Tibial nerve (tissue), 3 donors: ENCODE data around the gene SMTNL1.

ENCODE experiments used
- POLR2A ChIP-seq, 2 donors: fragments of 450-650 bp; IDR thresholded peaks; one replicate each; pipeline ENCODE4 v1.6.1; 2017; ENCODE audit warnings: antibody characterized with exemption in 2 of 2, mild to moderate bottlenecking in 2 of 2, moderate library complexity in 2 of 2
- TF ChIP-seq, protein P1 (sequence below), 5 experiments: fragments of 200-600 bp in 3 of 5; fragments of 450-650 bp in 2 of 5; sonication (generic) in 3 of 5; IDR thresholded peaks; one replicate each; pipeline ENCODE4 v1.5.1; 2016 to 2019; ENCODE audit warnings: antibody characterized with exemption in 5 of 5, mild to moderate bottlenecking in 3 of 5, moderate library complexity in 2 of 5

- TF ChIP-seq POLR2A (IDR thresholded peaks at IDR 0.05) = no peak
- TF ChIP-seq, protein P1, sequence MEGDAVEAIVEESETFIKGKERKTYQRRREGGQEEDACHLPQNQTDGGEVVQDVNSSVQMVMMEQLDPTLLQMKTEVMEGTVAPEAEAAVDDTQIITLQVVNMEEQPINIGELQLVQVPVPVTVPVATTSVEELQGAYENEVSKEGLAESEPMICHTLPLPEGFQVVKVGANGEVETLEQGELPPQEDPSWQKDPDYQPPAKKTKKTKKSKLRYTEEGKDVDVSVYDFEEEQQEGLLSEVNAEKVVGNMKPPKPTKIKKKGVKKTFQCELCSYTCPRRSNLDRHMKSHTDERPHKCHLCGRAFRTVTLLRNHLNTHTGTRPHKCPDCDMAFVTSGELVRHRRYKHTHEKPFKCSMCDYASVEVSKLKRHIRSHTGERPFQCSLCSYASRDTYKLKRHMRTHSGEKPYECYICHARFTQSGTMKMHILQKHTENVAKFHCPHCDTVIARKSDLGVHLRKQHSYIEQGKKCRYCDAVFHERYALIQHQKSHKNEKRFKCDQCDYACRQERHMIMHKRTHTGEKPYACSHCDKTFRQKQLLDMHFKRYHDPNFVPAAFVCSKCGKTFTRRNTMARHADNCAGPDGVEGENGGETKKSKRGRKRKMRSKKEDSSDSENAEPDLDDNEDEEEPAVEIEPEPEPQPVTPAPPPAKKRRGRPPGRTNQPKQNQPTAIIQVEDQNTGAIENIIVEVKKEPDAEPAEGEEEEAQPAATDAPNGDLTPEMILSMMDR (IDR thresholded peaks at IDR 0.05) = no peak
Measured at GRCh38 chr11:57546869-57547475, 9.6 kb downstream of the SMTNL1 start.
